DND-41 (cell line): ENCODE measurements around the gene DCLK1.

Experiments
- ATAC-seq: fragments of 200-7000 bp; cut with Tn5 transposase; 3 replicates; pipeline ENCODE4 v1.9.1; 2021; ENCODE audit warnings: low read depth; ENCODE audit not compliant: insufficient read depth
- DNase-seq: peaks from one replicate; pipeline ENCODE4 v3.0.0-alpha.2; 2020
- H2AFZ ChIP-seq: 2 replicates; pipeline ENCODE4 v1.6.0; 2012; ENCODE audit warnings: low read depth, low read length
- H3K27ac ChIP-seq: 2 replicates; pipeline ENCODE4 v1.5.1; 2012; ENCODE audit warnings: low read length, inconsistent platforms
- H3K27me3 ChIP-seq: fragments of 200-600 bp; sonication (generic); 2 replicates; pipeline ENCODE4 v1.6.0; 2012; ENCODE audit warnings: low read length, mild to moderate bottlenecking, inconsistent platforms; ENCODE audit not compliant: insufficient read depth, poor library complexity
- H3K36me3 ChIP-seq: 2 replicates; pipeline ENCODE4 v1.5.1; 2012; ENCODE audit warnings: low read length, inconsistent platforms; ENCODE audit not compliant: insufficient read depth
- H3K4me1 ChIP-seq: 2 replicates; pipeline ENCODE4 v1.5.1; 2012; ENCODE audit warnings: mild to moderate bottlenecking, low read length; ENCODE audit not compliant: insufficient read depth
- H3K4me2 ChIP-seq: 2 replicates; pipeline ENCODE4 v1.6.0; 2012; ENCODE audit warnings: mild to moderate bottlenecking, moderate library complexity, low read length, inconsistent platforms; ENCODE audit not compliant: insufficient read depth
- H3K4me3 ChIP-seq, 2 experiments: fragments of 200-600 bp in 1 of 2; shearing (Covaris generic) in 1 of 2; 2 replicates each; pipeline ENCODE4 v1.5.1; 2012 to 2016; ENCODE audit warnings: inconsistent platforms in 2 of 2, low read length in 2 of 2, mild to moderate bottlenecking in 2 of 2, low read depth in 1 of 2, moderate library complexity in 1 of 2
- H3K79me2 ChIP-seq: 2 replicates; pipeline ENCODE4 v1.6.0; 2012; ENCODE audit warnings: low read length, inconsistent platforms; ENCODE audit not compliant: insufficient read depth
- H3K9ac ChIP-seq: 2 replicates; pipeline ENCODE4 v1.6.0; 2012; ENCODE audit warnings: low read depth, mild to moderate bottlenecking, inconsistent platforms, low read length, moderate library complexity
- H3K9me3 ChIP-seq: 2 replicates; pipeline ENCODE4 v1.5.1; 2012; ENCODE audit warnings: low read length, moderate library complexity, mild to moderate bottlenecking, inconsistent platforms; ENCODE audit not compliant: insufficient read depth, severe bottlenecking
- H4K20me1 ChIP-seq: 2 replicates; pipeline ENCODE4 v1.6.0; 2012; ENCODE audit warnings: low read length; ENCODE audit not compliant: insufficient read depth
- CTCF ChIP-seq: IDR thresholded peaks from 2 replicates; pipeline ENCODE4 v1.5.1; 2012; ENCODE audit warnings: borderline replicate concordance, low read length, moderate library complexity, mild to moderate bottlenecking; ENCODE audit not compliant: poor library complexity, severe bottlenecking; ENCODE audit errors: extremely low read depth
- EZH2 ChIP-seq: IDR thresholded peaks from 3 replicates; pipeline ENCODE4 v1.6.1; 2012; ENCODE audit warnings: borderline replicate concordance, low read depth, mild to moderate bottlenecking, moderate library complexity, low read length, inconsistent platforms; ENCODE audit not compliant: severe bottlenecking

The DCLK1 gene

GRCh38 chr13:35983206-35983605, 148.0 kb downstream of the DCLK1 start:
- Histone ChIP-seq H3K79me2 (no peaks in the 10 kb centered on the region), H3K27ac (no peak overlapping the region), H3K4me3 (no peak overlapping the region), H3K9ac (no peak overlapping the region), H3K9me3 (no peaks in the 10 kb centered on the region), H3K4me2 (no peak overlapping the region), H4K20me1 (no peaks in the 10 kb centered on the region), H2AFZ (no peak overlapping the region), H3K36me3 (no peaks in the 10 kb centered on the region), H3K27me3 (no peaks in the 10 kb centered on the region), H3K4me1 (no peaks in the 10 kb centered on the region)
- no peak for ATAC-seq
- TF ChIP-seq EZH2 (no peak), CTCF (no peak)
- no peak for DNase-seq

DNA sequence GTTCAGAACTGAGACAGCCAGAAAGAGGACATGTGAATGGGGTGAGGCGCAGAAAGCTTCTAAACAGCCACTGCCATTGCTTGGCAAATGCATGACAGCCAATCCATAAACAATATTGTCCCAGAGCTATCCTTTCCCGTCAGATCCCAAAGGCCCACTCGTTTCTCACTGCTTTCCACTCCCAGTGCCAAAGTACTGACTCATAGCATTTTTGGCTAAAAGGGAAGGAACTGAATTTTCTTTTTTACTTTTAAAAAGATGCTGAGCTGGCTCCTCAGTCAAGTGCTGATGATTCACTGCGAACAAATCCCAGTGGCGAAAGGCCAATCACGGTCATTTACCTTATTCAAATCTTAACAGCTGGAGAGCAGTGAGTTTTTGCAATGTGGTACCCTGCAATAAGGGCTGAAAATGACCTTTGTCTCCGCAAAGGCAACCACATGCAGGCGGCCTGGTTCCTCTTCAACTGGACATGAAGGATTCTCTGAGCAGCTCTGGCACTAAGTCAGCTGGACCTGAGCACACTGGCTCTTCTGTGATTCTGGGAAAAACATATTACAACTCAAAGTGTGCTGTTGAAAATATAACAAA, 151.7 kb downstream of the DCLK1 start:
- Histone ChIP-seq H3K4me3 (no peak overlapping the region), H3K27me3 (no peaks in the 10 kb centered on the region), H3K9me3 (no peaks in the 10 kb centered on the region), H3K79me2 (no peaks in the 10 kb centered on the region), H3K36me3 (no peaks in the 10 kb centered on the region), H3K4me1 (no peaks in the 10 kb centered on the region), H2AFZ (no peak overlapping the region), H4K20me1 (no peaks in the 10 kb centered on the region), H3K9ac (no peak overlapping the region), H3K4me2 (no peak overlapping the region), H3K27ac (no peak overlapping the region)
- DNase-seq: no peak
- no peak for TF ChIP-seq CTCF
- no peak for TF ChIP-seq EZH2
- no peak for ATAC-seq

DNA sequence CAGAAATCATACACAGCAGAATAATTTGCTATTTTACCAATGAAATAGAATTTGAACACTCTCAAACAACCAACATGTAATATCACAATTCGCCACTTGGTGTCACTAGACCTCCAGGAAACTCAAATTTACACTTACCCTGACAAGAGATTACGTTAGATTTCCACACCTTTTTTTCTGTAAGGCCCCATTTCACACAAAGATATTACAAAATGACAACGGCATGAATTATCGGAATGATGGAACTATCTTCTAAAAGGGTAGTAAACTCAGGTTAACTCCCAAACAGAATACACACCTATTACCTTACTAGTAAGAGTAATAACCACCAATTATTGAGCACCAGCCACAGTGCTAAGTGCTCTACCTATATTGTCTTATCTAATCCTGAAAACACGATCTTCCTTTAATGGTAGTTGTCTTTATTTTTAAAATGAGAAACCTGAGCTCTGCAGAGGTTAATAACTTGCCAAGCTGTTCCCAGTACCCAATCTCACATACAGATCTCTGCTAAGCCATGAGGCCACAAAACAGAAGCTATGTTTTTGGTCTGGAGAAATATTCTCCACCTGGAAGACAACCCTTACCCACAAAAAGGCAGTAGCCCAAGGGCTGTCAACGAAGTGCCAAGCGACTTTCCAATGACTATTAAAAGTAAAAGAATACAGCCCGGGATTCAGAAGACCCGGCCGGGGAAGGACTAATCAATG, 152.4 kb downstream of the DCLK1 start:
- no peaks in the 10 kb centered on the region for H3K27me3 ChIP-seq
- no peaks in the 10 kb centered on the region for H3K9me3 ChIP-seq
- peak; percentile 27 for DNase-seq
- no peak overlapping the region for H3K27ac ChIP-seq
- TF ChIP-seq CTCF (peak; percentile 79), EZH2 (no peak)
- no peak overlapping the region for H2AFZ ChIP-seq
- H3K4me3 ChIP-seq: no peak overlapping the region
- H3K79me2 ChIP-seq: no peaks in the 10 kb centered on the region
- H3K36me3 ChIP-seq: no peaks in the 10 kb centered on the region
- H3K9ac ChIP-seq: no peak overlapping the region
- H3K4me1 ChIP-seq: no peaks in the 10 kb centered on the region
- H4K20me1 ChIP-seq: no peaks in the 10 kb centered on the region
- no peak overlapping the region for H3K4me2 ChIP-seq
- ATAC-seq: peak; percentile 47; the same call in 1 of the 3 replicates
